Measurements from ENCODE around the gene IPPK. TPM values are rescaled to one million over a fixed set of nuclear protein-coding genes. Genes with fewer than 3 reads are reported as not detected.

Gene IPPK
- total and polyA plus RNA-seq, 2 of the 8 experiments (the other 6 are each of a cell fraction or from before 2014, with no cell fraction given) = 10.5 to 13.6 TPM

DNA sequence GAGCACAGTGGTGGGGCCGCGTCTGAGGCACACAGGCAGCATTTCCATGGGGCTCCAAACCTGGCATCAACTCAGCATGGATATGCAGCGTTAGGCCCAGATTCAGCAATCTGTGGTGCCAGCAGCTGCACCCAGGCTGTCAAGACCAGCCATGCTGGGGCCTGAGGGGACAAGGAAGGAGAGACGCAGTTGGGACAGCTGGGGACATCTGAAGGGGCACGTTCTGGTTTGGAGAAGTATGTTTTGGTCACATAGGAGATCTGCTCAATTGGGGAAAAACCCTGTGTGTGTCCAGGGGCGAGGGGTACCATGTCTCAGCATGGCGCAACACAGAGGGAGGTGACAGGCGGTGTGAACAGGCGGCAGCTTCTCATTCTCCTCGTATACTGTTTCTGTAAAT, 67.5 kb downstream of the IPPK start (continued):
- TF ChIP-seq, protein P1, sequence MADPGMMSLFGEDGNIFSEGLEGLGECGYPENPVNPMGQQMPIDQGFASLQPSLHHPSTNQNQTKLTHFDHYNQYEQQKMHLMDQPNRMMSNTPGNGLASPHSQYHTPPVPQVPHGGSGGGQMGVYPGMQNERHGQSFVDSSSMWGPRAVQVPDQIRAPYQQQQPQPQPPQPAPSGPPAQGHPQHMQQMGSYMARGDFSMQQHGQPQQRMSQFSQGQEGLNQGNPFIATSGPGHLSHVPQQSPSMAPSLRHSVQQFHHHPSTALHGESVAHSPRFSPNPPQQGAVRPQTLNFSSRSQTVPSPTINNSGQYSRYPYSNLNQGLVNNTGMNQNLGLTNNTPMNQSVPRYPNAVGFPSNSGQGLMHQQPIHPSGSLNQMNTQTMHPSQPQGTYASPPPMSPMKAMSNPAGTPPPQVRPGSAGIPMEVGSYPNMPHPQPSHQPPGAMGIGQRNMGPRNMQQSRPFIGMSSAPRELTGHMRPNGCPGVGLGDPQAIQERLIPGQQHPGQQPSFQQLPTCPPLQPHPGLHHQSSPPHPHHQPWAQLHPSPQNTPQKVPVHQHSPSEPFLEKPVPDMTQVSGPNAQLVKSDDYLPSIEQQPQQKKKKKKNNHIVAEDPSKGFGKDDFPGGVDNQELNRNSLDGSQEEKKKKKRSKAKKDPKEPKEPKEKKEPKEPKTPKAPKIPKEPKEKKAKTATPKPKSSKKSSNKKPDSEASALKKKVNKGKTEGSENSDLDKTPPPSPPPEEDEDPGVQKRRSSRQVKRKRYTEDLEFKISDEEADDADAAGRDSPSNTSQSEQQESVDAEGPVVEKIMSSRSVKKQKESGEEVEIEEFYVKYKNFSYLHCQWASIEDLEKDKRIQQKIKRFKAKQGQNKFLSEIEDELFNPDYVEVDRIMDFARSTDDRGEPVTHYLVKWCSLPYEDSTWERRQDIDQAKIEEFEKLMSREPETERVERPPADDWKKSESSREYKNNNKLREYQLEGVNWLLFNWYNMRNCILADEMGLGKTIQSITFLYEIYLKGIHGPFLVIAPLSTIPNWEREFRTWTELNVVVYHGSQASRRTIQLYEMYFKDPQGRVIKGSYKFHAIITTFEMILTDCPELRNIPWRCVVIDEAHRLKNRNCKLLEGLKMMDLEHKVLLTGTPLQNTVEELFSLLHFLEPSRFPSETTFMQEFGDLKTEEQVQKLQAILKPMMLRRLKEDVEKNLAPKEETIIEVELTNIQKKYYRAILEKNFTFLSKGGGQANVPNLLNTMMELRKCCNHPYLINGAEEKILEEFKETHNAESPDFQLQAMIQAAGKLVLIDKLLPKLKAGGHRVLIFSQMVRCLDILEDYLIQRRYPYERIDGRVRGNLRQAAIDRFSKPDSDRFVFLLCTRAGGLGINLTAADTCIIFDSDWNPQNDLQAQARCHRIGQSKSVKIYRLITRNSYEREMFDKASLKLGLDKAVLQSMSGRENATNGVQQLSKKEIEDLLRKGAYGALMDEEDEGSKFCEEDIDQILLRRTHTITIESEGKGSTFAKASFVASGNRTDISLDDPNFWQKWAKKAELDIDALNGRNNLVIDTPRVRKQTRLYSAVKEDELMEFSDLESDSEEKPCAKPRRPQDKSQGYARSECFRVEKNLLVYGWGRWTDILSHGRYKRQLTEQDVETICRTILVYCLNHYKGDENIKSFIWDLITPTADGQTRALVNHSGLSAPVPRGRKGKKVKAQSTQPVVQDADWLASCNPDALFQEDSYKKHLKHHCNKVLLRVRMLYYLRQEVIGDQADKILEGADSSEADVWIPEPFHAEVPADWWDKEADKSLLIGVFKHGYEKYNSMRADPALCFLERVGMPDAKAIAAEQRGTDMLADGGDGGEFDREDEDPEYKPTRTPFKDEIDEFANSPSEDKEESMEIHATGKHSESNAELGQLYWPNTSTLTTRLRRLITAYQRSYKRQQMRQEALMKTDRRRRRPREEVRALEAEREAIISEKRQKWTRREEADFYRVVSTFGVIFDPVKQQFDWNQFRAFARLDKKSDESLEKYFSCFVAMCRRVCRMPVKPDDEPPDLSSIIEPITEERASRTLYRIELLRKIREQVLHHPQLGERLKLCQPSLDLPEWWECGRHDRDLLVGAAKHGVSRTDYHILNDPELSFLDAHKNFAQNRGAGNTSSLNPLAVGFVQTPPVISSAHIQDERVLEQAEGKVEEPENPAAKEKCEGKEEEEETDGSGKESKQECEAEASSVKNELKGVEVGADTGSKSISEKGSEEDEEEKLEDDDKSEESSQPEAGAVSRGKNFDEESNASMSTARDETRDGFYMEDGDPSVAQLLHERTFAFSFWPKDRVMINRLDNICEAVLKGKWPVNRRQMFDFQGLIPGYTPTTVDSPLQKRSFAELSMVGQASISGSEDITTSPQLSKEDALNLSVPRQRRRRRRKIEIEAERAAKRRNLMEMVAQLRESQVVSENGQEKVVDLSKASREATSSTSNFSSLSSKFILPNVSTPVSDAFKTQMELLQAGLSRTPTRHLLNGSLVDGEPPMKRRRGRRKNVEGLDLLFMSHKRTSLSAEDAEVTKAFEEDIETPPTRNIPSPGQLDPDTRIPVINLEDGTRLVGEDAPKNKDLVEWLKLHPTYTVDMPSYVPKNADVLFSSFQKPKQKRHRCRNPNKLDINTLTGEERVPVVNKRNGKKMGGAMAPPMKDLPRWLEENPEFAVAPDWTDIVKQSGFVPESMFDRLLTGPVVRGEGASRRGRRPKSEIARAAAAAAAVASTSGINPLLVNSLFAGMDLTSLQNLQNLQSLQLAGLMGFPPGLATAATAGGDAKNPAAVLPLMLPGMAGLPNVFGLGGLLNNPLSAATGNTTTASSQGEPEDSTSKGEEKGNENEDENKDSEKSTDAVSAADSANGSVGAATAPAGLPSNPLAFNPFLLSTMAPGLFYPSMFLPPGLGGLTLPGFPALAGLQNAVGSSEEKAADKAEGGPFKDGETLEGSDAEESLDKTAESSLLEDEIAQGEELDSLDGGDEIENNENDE (IDR thresholded peaks at IDR 0.05; ENCODE audit: insufficient replicate concordance, low read length) = no peak
- TF ChIP-seq CHD1 (IDR thresholded peaks at IDR 0.05; ENCODE audit: low read depth, low read length) (no peak), RBBP5 (IDR thresholded peaks at IDR 0.05; ENCODE audit: borderline replicate concordance, low read depth, low read length) (no peak)

Measured in H1 (cell line).